Esophagus squamous epithelium (tissue), 4 donors: ENCODE results near the gene SYT1.

Experiments
- CTCF ChIP-seq, 6 experiments: fragments of 450-650 bp in 4 of 6; fragments of 200-600 bp in 2 of 6; sonication (generic) in 2 of 6; IDR thresholded peaks; one replicate each; pipeline ENCODE4 v1.5.1; 2016 to 2019; ENCODE audit warnings: antibody characterized with exemption in 6 of 6, mild to moderate bottlenecking in 4 of 6, moderate library complexity in 4 of 6
- POLR2A ChIP-seq, 4 donors: fragments of 450-650 bp; IDR thresholded peaks; one replicate each; pipeline ENCODE4 v1.6.1; 2017; ENCODE audit warnings: antibody characterized with exemption in 4 of 4, mild to moderate bottlenecking in 4 of 4, moderate library complexity in 3 of 4

GRCh38 chr12:79442396-79442795, 577.8 kb downstream of the SYT1 start:
- TF ChIP-seq POLR2A (IDR thresholded peaks at IDR 0.05) (no peak), CTCF (IDR thresholded peaks at IDR 0.05) (no peak)
